ENCODE data around the gene INO80. TPM values are rescaled to one million over a fixed set of nuclear protein-coding genes. Genes with fewer than 3 reads are reported as not detected.
A peak's percentile ranks its signal among the peaks of the same experiment; 100 is the strongest.

INO80 gene
- total RNA-seq, 2 donors from 2014 or later, result 14.8 to 17.5 TPM

- Histone ChIP-seq H3K4me1 (ENCODE audit: control insufficient read depth, insufficient read depth, low read length) (peaks cover 5% of the 10 kb centered on the region), H3K9me3 (ENCODE audit: control insufficient read depth, low read length) (no peaks in the 10 kb centered on the region), H3K27ac (ENCODE audit: low read depth, low read length) (no peak overlapping the region), H3K9ac (ENCODE audit: extremely low read depth, low read length, poor library complexity, severe bottlenecking) (no peak overlapping the region), H3K36me3 (ENCODE audit: control insufficient read depth, insufficient read depth, low read length) (no peaks in the 10 kb centered on the region), H3K27me3 (ENCODE audit: control insufficient read depth, insufficient read depth, low read length, poor library complexity, severe bottlenecking) (peaks cover 85% of the 10 kb centered on the region), H3K4me3 (ENCODE audit: low read length) (no peak overlapping the region)
- Mint-ChIP-seq H3K4me3 (no peak overlapping the region), H3K27me3 (ENCODE audit: insufficient read depth) (peaks cover 86% of the 10 kb centered on the region), H3K27ac (no peak overlapping the region), H3K4me1 (peaks cover 36% of the 10 kb centered on the region), H3K36me3 (ENCODE audit: low read depth) (no peaks in the 10 kb centered on the region), H3K9me3 (no peaks in the 10 kb centered on the region)
- TF ChIP-seq CTCF (conservative IDR thresholded peaks at IDR 0.05), result no peak
- 76 to 78% methylated on average over 6 to 11 of the region's 11 CpGs for WGBS, 2 experiments (ENCODE audit: insufficient coverage in 1 of 2, insufficient read length in 1 of 2)
- DNase-seq, result no peak
These were observed 183.2 kb downstream of the INO80 start for GRCh38 chr15:40932649-40933516.

- Mint-ChIP-seq H3K9me3 (no peaks in the 10 kb centered on the region), H3K36me3 (ENCODE audit: low read depth) (no peaks in the 10 kb centered on the region), H3K4me1 (peaks cover 38% of the 10 kb centered on the region), H3K27ac (no peak overlapping the region), H3K27me3 (ENCODE audit: insufficient read depth) (peaks cover 93% of the 10 kb centered on the region), H3K4me3 (no peak overlapping the region)
- DNase-seq, result no peak
- no peak overlapping the region for H3K9ac ChIP-seq (ENCODE audit: extremely low read depth, low read length, poor library complexity, severe bottlenecking)
- H3K9me3 ChIP-seq (ENCODE audit: control insufficient read depth, low read length), result no peaks in the 10 kb centered on the region
- no peak overlapping the region for H3K4me3 ChIP-seq (ENCODE audit: low read length)
- H3K27me3 ChIP-seq (ENCODE audit: control insufficient read depth, insufficient read depth, low read length, poor library complexity, severe bottlenecking), result peaks cover 92% of the 10 kb centered on the region
- TF ChIP-seq CTCF (conservative IDR thresholded peaks at IDR 0.05), result no peak
- whole genome bisulfite sequencing, 2 experiments (ENCODE audit: insufficient coverage in 1 of 2, insufficient read length in 1 of 2), result 72 to 81% methylated on average over 5 to 8 of the region's 8 CpGs
- H3K4me1 ChIP-seq (ENCODE audit: control insufficient read depth, insufficient read depth, low read length), result peaks cover 5% of the 10 kb centered on the region
- no peaks in the 10 kb centered on the region for H3K36me3 ChIP-seq (ENCODE audit: control insufficient read depth, insufficient read depth, low read length)
- no peak overlapping the region for H3K27ac ChIP-seq (ENCODE audit: low read depth, low read length)
These were observed 183.9 kb downstream of the INO80 start for GRCh38 chr15:40932156-40932555.

GRCh38 chr15:40931300-40932142, 184.6 kb downstream of the INO80 start:
- Histone ChIP-seq H3K4me1 (ENCODE audit: control insufficient read depth, insufficient read depth, low read length) (peaks cover 5% of the 10 kb centered on the region), H3K36me3 (ENCODE audit: control insufficient read depth, insufficient read depth, low read length) (no peaks in the 10 kb centered on the region), H3K4me3 (ENCODE audit: low read length) (no peak overlapping the region), H3K9ac (ENCODE audit: extremely low read depth, low read length, poor library complexity, severe bottlenecking) (no peak overlapping the region), H3K27me3 (ENCODE audit: control insufficient read depth, insufficient read depth, low read length, poor library complexity, severe bottlenecking) (peaks cover 99% of the 10 kb centered on the region), H3K9me3 (ENCODE audit: control insufficient read depth, low read length) (no peaks in the 10 kb centered on the region), H3K27ac (ENCODE audit: low read depth, low read length) (no peak overlapping the region)
- H3K4me1 Mint-ChIP-seq, result peaks cover 44% of the 10 kb centered on the region
- no peaks in the 10 kb centered on the region for H3K36me3 Mint-ChIP-seq (ENCODE audit: low read depth)
- no peak for DNase-seq
- peak overlapping the region; percentile 55 for H3K4me3 Mint-ChIP-seq
- 82 to 87% methylated on average over 14 to 16 of the region's 16 CpGs for WGBS, 2 experiments (ENCODE audit: insufficient coverage in 1 of 2, insufficient read length in 1 of 2)
- peak; percentile 49 for TF ChIP-seq CTCF (conservative IDR thresholded peaks at IDR 0.05)
- H3K27me3 Mint-ChIP-seq (ENCODE audit: insufficient read depth), result peaks cover 97% of the 10 kb centered on the region
- H3K27ac Mint-ChIP-seq, result no peak overlapping the region
- no peaks in the 10 kb centered on the region for H3K9me3 Mint-ChIP-seq
